HG03159 (cell line): ENCODE results near the gene PRODH.
"Not testable (repeated sequence)": the region's sequence is repeated elsewhere in the genome, so short reads cannot be mapped to it uniquely, and the experiment has no call there.

Experiments
- ATAC-seq: cut with Tn5 transposase; IDR thresholded peaks from one replicate; pipeline ENCODE4 v1.9.1; 2021; ENCODE audit warnings: mild to moderate bottlenecking, moderate library complexity; ENCODE audit not compliant: unreplicated experiment

The PRODH gene

DNA sequence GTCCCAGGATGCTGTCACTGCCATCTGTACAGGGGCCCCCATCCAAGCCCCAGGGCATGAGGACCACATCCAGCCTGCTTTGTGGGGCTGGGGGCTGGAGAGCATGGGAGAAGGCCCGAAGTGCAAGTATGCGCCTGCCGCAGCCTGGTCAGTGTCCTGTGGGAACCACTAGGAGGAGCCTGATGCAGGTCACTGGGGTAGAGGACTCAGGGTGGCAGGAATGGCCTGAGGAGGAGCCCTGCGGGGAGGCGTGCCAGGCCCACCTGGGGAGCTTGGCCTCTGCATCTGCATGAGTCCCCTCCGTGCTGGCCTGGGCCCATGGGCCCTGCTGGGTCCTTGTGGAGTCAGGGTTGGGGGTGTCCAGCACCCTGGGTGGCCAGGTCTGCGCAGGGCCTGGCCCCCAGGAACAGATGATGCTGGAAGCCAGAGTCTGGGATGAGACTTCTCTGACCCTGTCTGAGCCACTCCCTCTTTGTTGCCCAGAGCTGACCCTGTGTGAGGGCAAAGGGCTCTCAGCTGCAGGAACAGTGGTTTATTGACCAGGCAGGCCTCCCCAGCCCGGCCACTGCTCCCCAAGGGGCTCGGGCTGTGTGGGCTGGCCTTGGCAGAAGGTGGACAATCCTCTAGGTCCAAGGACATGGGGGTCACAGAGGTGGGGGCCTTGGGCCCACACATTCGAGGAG is 23.7 kb downstream of the PRODH start:
- not testable (repeated sequence) for ATAC-seq

DNA sequence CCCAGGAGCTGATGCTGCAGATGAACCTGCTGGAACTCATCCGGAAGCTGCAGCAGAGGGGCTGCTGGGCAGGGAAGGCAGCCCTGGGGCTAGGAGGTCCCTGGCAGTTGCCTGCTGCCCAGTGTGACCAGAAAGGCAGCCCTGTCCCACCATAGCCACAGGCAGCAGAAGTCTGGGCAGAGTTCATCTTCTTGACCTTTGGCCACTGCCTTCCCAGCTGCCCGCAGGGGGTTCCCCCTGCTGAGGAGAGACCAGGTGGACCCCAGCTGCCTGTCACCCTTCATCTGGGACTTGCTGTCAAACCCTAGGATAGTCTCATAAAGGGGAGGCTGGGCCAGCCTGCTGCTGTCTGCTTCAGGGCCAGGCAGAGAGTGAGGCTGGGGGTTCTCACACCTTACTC is 24.6 kb downstream of the PRODH start:
- ATAC-seq: not testable (repeated sequence)

DNA sequence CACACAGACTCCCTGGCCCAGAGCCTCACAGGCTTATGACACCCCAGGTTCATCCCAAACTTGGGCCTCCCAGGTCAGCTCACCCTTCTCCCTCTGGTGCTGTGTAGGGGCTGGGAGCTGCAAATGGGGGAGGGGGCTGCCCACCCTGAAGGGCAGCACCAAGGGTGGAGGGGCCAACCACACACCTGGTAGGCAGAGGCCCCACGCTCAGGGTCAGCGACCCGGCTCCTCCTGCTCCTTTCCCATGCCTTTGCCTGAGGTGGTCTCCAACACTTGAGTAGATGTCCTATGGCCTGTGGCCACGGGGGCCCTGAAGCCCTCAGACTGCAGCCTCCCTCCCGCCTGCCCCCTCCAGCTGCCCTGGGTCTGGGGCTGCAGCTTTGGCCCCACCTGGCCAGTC is 26.5 kb downstream of the PRODH start:
- no peak for ATAC-seq

DNA sequence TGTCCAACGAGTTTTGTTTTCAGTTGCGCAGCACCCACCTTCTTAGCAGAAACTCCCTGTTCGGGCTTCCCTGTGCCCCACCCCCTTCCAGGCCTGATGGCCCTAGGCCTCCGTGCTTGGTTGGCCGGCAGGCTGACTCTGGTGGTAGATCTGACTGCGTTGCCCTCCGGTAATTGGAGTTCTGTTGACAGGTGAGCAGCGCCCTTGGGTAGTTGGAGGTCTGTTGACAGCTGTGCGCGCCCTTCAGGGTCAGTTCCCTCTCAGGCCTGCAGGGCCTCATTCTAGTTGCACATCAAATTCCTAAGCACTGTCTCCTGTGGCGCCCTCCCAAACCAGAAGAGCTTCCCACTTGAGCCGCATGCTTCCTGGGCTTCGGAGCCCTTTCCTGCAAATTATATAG is 29.2 kb downstream of the PRODH start:
- no peak for ATAC-seq

DNA sequence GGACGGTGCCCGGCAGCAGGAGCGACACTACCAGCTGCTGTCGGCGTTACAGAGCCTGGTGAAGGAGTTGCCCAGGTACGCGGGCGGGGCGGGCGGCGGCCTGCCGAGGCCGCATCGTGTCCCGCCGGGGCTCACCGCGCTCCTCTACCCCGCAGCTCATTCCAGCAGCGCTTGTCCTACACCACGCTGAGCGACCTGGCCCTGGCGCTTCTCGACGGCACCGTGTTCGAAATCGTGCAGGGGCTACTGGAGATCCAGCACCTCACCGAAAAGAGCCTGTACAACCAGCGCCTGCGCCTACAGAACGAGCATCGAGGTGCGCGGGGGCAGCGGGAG is 29.7 kb downstream of the PRODH start:
- ATAC-seq: peak; percentile 15

DNA sequence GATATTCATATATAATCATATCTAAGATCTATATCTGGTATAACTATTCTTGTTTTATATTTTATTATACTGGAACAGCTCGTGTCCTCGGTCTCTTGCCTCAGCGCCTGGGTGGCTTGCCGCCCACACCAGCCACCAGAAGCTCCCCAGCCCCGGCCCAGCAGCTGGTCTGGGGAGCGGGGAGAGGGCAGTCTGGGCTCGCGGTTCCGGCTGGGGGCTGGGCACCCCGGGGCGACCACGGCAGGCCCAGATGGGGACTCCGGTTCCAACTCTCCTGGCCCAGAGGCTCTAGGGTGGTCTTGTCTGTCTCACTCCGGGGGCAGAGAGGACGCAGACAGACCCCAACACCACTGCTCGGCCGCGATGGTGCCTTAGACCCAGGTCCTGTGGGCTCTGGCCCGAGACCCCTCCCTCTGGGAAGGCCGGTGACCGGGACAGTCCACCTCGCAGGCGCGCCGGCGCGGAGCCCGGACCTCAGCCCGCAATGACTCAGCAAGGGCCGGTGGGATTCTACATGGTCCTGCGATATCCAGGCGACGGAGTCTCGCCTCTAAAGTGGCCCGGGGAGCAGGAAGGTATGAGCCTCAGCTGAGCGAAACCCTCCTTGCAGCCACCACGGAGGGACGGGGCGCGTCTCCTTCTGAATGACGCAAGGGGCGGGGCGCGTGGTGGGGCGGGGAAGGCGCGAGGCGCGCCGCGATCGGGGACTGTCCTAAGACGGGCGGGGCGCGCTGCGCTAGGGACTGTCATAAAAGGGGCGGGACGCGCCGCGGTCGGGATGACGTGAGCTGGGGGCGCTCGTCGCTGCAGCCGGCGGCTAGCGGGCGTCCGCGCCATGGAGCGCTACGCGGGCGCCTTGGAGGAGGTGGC is 30.3 kb downstream of the PRODH start, which contains the start of gene DGCR6:
Gene DGCR6, plus strand, starts transcription at position 781 of the 870 bp plus-strand sequence. Its CDS starts 55 bp downstream, at position 836.
- ATAC-seq: peak; percentile 84

DNA sequence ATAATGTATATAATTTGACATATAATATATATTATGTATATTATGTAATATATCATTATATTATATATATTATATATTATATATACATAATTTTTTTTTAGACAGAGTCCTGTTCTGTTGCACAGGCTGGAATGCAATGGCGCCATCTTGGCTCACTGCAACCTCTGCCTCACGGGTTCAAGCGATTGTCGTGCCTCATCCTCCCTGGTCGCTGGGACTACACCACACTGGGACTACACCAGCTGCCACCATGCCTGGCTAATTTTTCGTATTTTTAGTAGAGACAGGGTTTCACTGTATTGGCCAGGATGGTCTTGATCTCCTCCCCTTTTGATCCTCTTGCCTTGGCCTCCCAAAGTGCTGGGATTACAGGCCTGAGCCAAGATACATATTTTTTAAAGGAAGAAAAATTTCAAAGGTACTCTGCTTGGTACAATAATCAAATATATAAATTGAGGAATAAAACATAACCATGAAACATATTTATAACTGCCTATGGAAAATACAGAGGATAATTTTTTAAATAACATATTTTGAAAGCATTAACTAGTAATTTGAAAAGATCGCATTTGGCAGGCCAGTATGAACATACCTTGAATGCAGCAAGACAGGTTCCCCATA is 39.9 kb downstream of the PRODH start:
- not testable (repeated sequence) for ATAC-seq

DNA sequence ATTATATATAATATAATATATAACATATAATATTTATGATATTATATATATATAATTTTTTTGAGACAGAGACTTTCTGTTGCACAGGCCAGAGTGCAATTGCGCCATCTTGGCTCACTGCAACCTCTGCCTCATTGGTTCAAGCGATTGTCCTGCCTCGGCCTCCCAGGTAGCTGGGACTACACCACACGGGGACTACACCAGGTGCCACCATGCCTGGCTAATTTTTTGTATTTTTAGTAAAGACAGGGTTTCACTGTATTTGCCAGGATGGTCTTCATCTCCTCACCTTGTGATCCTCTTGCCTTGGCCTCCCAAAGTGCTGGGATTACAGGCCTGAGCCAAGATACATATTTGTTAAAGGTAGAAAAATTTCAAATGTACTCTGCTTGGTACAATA is 42.3 kb downstream of the PRODH start:
- not testable (repeated sequence) for ATAC-seq

DNA sequence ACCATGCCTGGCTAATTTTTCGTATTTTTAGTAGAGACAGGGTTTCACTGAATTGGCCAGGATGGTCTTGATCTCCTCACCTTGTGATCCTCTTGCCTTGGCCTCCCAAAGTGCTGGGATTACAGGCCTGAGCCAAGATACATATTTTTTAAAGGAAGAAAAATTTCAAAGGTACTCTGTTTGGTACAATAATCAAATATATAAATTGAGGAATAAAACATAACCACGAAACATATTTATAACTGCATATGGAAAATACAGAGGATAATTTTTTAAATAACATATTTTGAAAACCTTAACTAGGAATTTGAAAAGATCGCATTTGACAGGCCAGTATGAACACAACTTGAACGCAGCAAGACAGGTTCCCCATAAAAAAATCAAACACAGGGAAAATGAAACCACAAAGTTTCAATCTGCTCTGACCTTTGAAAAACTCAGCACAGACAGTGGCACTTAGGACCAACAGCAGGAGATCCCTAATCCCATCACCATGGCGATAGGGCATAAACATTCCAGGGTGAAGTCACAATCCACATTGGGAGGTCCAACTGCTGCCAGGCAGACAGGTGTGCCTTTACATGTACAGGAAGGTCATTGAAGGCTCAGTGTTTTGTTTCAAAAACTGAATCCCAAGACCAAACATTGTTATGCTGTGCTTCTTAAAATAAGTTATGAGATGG is 45.4 kb downstream of the PRODH start:
- not testable (repeated sequence) for ATAC-seq

DNA sequence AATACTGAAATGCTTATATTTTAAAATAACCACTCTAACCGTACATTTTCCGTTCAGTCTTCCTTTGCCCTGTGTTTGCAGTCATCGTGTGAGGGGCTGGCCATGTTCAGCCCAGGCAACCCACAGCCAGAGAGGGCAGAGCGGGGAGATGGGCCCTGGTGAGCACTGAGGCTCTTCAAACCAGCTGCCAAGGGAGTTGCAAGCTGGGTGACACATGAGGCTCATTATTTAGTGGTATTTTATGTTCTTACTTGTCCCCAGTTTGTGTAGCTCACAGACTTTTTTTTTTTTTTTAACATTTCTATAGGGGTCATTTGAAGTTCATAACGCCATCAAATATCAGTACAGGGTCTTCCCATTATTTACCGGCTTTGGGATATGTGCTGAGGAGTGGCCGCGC is 48.0 kb downstream of the PRODH start:
- no peak for ATAC-seq

DNA sequence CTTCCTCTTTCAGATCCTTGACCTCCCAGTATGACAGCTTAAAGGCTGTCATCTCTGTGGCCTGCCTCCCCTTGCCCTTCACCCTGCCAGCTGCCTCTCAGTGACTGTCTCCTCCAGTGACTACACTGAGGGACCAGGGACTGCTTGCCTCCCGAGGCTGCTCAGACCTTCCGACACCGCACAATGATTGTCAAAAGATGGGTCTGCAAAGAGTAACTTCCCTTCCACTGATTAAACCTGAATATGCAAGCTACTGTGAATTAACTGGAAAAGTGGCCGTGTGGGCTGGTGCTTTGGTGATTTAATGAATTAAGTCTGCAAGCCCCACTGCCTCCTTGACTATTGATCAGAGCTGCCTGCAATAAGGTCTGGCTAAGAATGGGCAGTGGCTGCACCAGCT is 51.6 kb downstream of the PRODH start:
- ATAC-seq: not testable (repeated sequence)

DNA sequence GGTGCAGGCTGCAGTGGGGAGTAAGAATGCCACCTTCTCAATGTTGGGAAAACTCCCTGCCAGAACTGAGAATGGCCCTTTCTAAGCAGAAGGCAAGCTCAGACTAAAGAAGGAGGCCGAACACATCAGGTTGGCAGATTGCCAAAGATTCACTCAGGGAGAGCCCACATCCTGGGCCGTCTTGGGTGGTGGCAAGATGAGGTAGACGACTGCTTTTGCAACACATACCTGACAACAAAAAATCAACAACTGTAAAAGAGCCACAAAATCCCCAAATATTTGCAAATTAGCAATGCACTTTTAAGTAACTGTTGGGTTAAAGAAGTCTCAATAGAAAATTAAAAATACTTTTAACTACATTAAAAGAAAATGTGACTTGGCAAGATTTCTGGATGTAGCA is 54.8 kb downstream of the PRODH start:
- not testable (repeated sequence) for ATAC-seq
